DLD1 (cell line): ENCODE measurements around the gene STXBP5.

Experiments used
- in situ Hi-C: cut with HindIII; loops from 2 replicates; pipeline ENCODE4 v1.10.0; 2017; ENCODE audit warnings: low sequenced_read_pairs

The STXBP5 gene

GRCh38 chr6:147204060-147204785, at the start of gene STXBP5:
STXBP5 (plus strand) TSS chr6:147204417; CDS start chr6:147204533, 116 bp downstream.
- in situ Hi-C loops, result no loop called here

- in situ Hi-C loops, result no loop called here
These were observed 49.8 kb upstream of the STXBP5 start for GRCh38 chr6:147154454-147154853.

GRCh38 chr6:147156218-147156617, 48.0 kb upstream of the STXBP5 start:
- in situ Hi-C loops, result no loop called here

- in situ Hi-C loops, result no loop called here
These were observed 47.3 kb upstream of the STXBP5 start for GRCh38 chr6:147156799-147157382.

GRCh38 chr6:147157930-147158329, 46.3 kb upstream of the STXBP5 start:
- in situ Hi-C loops, result no loop called here

GRCh38 chr6:147158881-147159280, 45.3 kb upstream of the STXBP5 start:
- in situ Hi-C loops, result no loop called here

GRCh38 chr6:147159536-147160374, 44.5 kb upstream of the STXBP5 start:
- in situ Hi-C loops, result no loop called here

GRCh38 chr6:147160593-147160992, 43.6 kb upstream of the STXBP5 start:
- in situ Hi-C loops, result no loop called here

GRCh38 chr6:147161253-147161973, 42.8 kb upstream of the STXBP5 start:
- in situ Hi-C loops, result no loop called here

- in situ Hi-C loops, result no loop called here
These were observed 42.2 kb upstream of the STXBP5 start for GRCh38 chr6:147161974-147162495.

- in situ Hi-C loops, result no loop called here
These were observed 39.5 kb upstream of the STXBP5 start for GRCh38 chr6:147164761-147165160.

- in situ Hi-C loops, result no loop called here
These were observed 37.8 kb upstream of the STXBP5 start for GRCh38 chr6:147166360-147166944.

GRCh38 chr6:147166992-147167391, 37.2 kb upstream of the STXBP5 start:
- in situ Hi-C loops, result no loop called here

GRCh38 chr6:147167576-147168461, 36.4 kb upstream of the STXBP5 start:
- in situ Hi-C loops, result no loop called here

GRCh38 chr6:147169529-147169928, 34.7 kb upstream of the STXBP5 start:
- in situ Hi-C loops, result no loop called here

- in situ Hi-C loops, result no loop called here
These were observed 33.9 kb upstream of the STXBP5 start for GRCh38 chr6:147170269-147170668.

- in situ Hi-C loops, result no loop called here
These were observed 31.1 kb upstream of the STXBP5 start for GRCh38 chr6:147173140-147173539.

- in situ Hi-C loops, result no loop called here
These were observed 30.4 kb upstream of the STXBP5 start for GRCh38 chr6:147173675-147174308.

GRCh38 chr6:147176795-147177194, 27.4 kb upstream of the STXBP5 start:
- in situ Hi-C loops, result loop anchor here (25.0 kb wide), 1 partner anchor 264 kb away; no protein-coding TSS in a partner anchor
